HFF-Myc (cell line): Measurements from ENCODE around the gene SETDB1.

ENCODE experiments used
- DNase-seq: peaks from one replicate; pipeline ENCODE4 v3.0.0-alpha.2; 2011; ENCODE audit warnings: low read depth; ENCODE audit errors: extremely low read depth
- H3K4me3 ChIP-seq: replicated peaks from 2 replicates; pipeline ENCODE4 v1.5.1; 2011; ENCODE audit warnings: low read depth, mild to moderate bottlenecking, control low read depth, low read length
- CTCF ChIP-seq: IDR thresholded peaks from 2 replicates; pipeline ENCODE4 v1.5.1; 2012; ENCODE audit warnings: mild to moderate bottlenecking, low read depth, low read length, control low read depth; ENCODE audit errors: missing control alignments

The SETDB1 gene

GRCh38 chr1:151000408-151000807 is 74.2 kb downstream of the SETDB1 start:
- H3K4me3 ChIP-seq = no peak overlapping the region
- no peak for DNase-seq
- TF ChIP-seq CTCF = no peak

DNA sequence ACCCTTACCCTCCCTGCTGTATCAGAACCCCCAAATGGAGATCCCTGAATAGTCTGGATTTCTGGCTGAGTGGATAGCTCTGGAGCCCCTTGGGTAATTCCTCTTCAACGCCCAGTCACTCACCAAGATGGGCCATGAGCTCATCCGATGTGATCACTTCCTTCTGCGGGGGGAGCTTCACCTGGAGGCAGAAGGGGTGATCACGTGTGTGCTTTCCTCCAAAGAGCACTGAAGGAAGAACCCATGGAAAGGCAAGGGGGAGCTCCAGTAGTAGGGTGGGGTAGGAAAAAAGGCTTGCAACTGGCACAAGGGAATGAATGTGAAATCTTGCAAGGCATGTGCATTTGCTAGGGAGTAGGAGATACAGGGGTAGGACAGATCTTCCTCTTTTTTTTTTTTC is 75.4 kb downstream of the SETDB1 start:
- no peak for TF ChIP-seq CTCF
- no peak for DNase-seq
- no peak overlapping the region for H3K4me3 ChIP-seq

GRCh38 chr1:151002051-151002450 is 75.9 kb downstream of the SETDB1 start:
- no peak for TF ChIP-seq CTCF
- H3K4me3 ChIP-seq = no peak overlapping the region
- no peak for DNase-seq

DNA sequence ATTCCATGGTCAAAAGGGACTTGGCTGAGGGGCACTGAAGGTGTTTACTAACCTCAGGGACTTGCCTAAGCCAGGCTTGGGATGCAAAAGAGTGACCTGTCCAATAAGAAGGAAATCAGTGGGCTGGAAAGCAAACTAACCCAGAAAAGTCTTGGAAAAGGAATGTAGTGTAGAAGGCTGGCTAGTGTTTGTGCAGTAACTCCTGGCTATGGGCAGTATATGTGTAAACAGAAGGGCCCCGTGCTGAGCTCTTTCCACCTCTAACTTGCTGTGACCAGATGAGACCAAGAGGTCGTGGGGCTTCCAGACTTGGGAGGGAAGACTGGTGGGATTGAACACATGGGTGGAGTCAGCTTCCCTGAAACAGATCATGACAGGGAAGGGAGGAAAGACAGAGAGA is 76.4 kb downstream of the SETDB1 start:
- H3K4me3 ChIP-seq = no peak overlapping the region
- DNase-seq = no peak
- no peak for TF ChIP-seq CTCF

DNA sequence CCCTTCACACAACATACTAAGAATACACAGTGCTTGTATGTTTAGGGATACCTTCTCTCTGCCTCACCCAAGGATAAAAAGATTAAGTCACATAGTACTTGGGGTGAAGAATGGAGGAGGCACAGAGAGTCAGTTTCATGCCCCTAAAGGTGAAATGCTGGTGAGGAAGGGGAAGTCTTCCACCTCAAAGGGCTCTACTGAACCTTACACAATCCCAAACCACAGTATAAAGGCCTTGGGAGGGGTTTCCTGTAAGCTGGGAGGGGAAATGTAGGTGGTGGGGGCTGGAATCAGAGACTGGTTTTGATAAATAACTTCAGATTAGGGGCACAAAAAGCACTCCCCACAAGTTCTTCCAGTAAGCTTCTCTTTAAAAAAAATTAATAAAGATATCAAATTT is 77.0 kb downstream of the SETDB1 start:
- no peak overlapping the region for H3K4me3 ChIP-seq
- DNase-seq = no peak
- TF ChIP-seq CTCF = no peak

- peak overlapping the region; percentile 54 for H3K4me3 ChIP-seq
- no peak for DNase-seq
- TF ChIP-seq CTCF = no peak
Observed at GRCh38 chr1:151005729-151006319, 79.7 kb downstream of the SETDB1 start.

DNA sequence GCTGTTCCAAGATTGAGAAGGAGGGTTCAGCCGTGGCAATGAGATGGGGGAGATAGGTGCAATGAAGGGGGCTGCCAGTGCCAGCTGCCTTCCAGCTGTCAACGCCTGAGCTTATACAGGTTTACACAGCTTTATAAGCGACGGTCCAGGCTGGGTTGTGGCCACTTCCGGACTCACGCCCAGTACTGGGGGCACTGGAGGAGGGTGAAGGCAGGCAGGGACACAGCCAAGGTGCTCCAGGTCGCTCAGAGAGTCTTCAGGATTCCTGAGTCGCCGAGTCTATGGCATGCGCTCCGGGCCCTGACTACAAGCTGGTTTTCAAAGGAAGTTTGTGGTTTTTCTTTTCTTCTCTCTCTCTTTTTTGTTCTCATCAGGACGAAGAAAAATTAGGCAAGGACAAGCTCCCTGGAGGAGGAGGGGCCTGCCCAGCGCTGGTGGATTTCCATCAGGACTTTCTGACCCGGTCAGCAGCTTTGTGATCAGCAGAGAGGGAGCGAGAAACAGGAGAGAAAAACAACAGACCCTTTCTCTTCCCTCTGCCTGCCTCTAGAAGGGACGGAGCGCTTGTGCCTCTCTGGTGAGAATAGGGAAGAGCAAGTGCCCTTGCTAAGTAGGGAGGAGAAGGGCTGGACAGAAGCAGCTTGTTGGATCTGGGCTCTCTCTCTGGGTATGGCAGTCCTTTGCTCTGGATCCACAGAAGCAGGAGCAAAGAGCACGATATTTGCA is 80.3 kb downstream of the SETDB1 start, which contains the start of gene MINDY1:
TSS of gene MINDY1 (minus strand) at position 576 of the 726 bp plus-strand sequence. CDS start 4,285 bp downstream, outside the sequence.
- H3K4me3 ChIP-seq = peak within 1 kb of the TSS; percentile 91
- DNase-seq = peak; percentile 57
- TF ChIP-seq CTCF = peak; percentile 39
